ENCODE measurements around the gene KCTD16.

DNA sequence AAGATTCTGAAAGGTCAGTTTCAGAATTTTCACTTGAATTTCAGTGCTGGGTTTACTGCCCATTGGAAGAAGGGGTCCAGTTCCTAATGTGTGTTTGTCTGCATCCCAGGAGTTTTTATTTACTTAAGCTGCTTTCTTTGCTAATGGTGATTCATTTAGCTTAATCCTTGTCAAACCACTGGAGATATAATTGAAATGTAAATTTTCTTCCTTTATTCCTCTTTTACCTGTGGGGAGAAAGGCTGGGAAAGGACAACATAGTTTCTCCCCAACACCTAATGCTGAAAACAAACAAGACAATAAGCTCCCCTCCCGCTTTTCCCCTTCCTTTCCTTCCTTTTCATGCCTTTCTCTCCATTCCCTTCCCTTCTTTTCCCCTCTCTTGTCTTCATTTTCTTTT, 185.8 kb downstream of the KCTD16 start:
- TF ChIP-seq CTCF (IDR thresholded peaks at IDR 0.05; ENCODE audit: borderline replicate concordance, extremely low read depth, low read length, poor library complexity, severe bottlenecking) (no peak), EZH2 (IDR thresholded peaks at IDR 0.05; ENCODE audit: borderline replicate concordance, low read depth, low read length, severe bottlenecking) (no peak)
